ENCODE data around the gene PREB.

DNA sequence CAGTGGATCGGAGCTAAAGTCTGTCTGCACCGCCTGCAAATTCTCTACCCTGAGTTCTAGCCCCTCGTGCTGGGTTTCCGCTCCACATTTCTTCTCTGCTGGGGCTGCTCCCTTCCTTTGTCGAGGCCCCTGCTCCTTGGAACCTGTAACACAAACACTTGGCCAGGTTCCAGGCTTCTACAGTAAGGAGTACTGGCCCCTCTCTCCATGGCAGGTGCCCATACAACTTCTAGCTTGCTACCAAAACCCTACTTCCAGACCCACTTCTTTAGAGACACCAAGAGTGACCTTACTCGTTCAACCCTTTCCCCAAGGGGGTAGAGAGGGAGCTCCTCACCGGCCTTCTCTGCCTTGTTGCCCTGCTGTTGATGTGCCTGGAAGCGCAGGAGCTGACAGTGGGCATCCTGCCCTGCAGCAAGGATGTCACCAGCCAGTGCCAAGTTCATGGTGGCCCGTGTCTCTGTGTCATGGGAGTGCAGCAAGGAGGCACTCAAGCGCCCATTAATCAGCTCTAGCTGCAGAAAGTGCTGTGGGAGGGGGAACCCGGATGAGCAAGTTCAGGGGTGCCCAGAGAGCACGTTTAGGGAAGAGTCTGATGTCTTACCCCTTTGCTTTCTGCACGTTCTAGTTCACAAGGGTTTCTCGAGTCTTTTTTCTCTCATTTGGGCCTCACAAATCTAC lies 1.1 kb downstream of the PREB start:
- TF ChIP-seq, protein P1, sequence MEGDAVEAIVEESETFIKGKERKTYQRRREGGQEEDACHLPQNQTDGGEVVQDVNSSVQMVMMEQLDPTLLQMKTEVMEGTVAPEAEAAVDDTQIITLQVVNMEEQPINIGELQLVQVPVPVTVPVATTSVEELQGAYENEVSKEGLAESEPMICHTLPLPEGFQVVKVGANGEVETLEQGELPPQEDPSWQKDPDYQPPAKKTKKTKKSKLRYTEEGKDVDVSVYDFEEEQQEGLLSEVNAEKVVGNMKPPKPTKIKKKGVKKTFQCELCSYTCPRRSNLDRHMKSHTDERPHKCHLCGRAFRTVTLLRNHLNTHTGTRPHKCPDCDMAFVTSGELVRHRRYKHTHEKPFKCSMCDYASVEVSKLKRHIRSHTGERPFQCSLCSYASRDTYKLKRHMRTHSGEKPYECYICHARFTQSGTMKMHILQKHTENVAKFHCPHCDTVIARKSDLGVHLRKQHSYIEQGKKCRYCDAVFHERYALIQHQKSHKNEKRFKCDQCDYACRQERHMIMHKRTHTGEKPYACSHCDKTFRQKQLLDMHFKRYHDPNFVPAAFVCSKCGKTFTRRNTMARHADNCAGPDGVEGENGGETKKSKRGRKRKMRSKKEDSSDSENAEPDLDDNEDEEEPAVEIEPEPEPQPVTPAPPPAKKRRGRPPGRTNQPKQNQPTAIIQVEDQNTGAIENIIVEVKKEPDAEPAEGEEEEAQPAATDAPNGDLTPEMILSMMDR (IDR thresholded peaks at IDR 0.05): no peak
- no peak for TF ChIP-seq POLR2A (IDR thresholded peaks at IDR 0.05)
